Measurements from ENCODE around the gene CPA5. TPM values are rescaled to one million over a fixed set of nuclear protein-coding genes. Genes with fewer than 3 reads are reported as not detected.

CPA5 gene
- total RNA-seq, 6 experiments from 2014 or later, result not detected

DNA sequence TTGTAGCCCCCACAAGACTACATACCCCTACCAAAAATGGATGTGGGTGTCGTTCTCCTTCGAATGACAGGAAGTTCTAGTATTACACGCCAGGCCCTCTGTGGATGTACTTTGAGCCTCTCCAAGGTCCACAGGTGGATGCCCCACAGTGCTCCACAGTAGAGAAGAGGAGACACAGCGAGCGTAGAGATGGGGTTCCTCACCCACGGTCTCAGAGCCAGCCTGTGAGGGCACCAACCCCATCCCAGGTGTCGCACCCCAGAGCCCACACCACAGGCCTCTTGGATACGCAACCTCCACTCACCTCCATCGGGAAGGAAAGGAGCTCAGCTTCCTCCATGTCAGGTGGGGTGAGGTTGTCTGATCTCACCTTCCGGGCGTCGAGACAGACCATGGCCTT is 2.3 kb downstream of the CPA5 start:
- no peak for DNase-seq
- ATAC-seq, result no peak
- H3K4me3 ChIP-seq, result no peak overlapping the region
- H3K27me3 ChIP-seq, result no peaks in the 10 kb centered on the region
- WGBS (ENCODE audit: insufficient coverage, low coverage, low lambda C conversion rate, missing lambda C conversion rate), result 100% methylated on average over 1 of the region's 12 CpGs
- no peak overlapping the region for H3K27ac ChIP-seq
- no peaks in the 10 kb centered on the region for H3K4me1 ChIP-seq
- TF ChIP-seq, protein P1, sequence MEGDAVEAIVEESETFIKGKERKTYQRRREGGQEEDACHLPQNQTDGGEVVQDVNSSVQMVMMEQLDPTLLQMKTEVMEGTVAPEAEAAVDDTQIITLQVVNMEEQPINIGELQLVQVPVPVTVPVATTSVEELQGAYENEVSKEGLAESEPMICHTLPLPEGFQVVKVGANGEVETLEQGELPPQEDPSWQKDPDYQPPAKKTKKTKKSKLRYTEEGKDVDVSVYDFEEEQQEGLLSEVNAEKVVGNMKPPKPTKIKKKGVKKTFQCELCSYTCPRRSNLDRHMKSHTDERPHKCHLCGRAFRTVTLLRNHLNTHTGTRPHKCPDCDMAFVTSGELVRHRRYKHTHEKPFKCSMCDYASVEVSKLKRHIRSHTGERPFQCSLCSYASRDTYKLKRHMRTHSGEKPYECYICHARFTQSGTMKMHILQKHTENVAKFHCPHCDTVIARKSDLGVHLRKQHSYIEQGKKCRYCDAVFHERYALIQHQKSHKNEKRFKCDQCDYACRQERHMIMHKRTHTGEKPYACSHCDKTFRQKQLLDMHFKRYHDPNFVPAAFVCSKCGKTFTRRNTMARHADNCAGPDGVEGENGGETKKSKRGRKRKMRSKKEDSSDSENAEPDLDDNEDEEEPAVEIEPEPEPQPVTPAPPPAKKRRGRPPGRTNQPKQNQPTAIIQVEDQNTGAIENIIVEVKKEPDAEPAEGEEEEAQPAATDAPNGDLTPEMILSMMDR (IDR thresholded peaks at IDR 0.05), result no peak
- no peak for TF ChIP-seq POLR2A (IDR thresholded peaks at IDR 0.05)
- H3K9me3 ChIP-seq, result no peaks in the 10 kb centered on the region
- intact Hi-C loops (cut with DNase I), result no loop called here
- no peaks in the 10 kb centered on the region for H3K36me3 ChIP-seq

DNA sequence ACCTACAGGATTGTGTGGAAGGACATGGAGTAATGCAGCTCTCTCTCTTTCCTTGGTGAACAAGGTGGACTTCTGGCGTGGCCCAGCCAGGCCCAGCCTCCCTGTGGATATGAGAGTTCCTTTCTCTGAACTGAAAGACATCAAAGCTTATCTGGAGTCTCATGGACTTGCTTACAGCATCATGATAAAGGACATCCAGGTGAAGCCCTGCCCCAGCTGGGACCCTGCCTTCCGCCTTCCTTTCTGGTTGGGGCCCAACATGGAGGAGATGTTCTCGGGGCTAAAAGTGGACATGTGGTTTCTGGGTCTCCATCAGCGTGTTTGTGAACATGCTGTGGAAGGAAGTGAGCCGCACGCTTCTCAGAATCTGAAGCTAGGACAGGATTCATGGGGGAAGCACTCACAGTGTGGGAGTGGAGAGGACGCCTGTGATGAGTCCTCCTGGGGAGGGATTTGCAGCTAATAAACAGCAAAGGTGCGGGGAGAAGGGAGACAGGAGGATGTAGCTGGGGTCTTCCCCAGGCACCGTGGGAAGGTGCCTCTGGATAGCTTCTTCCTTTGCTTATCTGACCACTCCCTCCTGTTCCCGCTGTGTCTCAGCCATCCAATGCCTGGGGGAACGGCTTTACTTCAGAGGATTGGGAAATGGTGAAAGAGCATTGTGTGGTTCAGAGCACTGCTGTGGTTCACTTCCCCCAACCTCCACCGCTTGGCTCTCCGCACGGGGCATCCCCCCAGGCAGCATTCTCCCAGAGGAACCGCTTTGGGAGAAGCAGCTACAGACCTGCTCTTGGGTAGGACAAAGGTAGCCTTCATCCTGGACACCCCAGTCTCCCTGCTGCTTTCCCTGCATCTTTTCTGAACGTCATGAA is 5.5 kb downstream of the CPA5 start:
- ATAC-seq, result no peak
- WGBS (ENCODE audit: insufficient coverage, low coverage, low lambda C conversion rate, missing lambda C conversion rate), result 53% methylated on average over 14 of the region's 16 CpGs
- no peak overlapping the region for H3K27ac ChIP-seq

DNA sequence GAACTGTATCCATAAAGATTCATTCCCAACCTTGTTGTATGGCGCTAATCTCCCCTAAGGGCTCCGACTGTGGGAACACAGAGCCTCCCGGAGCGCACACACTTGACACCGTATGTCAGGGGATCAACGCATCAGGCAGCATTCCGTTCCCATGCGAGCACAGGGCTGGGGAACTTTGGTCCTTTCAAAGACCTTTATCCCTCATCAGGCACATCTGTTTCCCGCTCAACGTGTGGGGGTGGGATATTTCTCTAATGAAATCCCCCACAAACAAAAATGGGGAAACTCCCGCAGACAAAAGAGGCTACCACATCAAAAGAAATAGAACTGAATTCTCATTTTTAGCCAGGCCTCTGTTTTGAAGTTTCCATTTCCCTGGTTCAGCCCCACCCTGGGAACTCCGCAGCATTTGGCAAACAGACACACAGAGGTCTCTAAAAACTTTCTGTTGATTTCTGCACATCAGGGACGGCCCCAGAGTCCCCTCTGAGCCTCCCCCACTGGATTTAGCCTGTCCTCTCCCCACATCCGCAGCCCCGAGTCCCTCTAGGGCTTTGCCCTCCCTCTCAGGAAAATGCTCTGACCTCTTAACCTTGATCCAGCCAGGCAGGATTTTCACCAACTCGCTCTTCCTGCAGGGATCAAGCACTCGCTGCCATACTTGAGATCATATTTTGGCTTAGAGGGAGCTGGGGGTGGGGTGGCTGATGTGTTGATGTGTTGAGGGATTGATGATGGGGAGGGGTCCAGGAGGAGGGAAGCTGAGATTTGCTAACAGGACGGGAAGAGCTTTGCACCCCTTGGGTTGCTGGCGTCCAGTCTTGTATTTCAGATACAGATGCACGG is 6.6 kb downstream of the CPA5 start:
- Histone ChIP-seq H3K27me3 (no peaks in the 10 kb centered on the region), H3K36me3 (no peaks in the 10 kb centered on the region), H3K4me1 (no peaks in the 10 kb centered on the region), H3K27ac (no peak overlapping the region), H3K9me3 (no peaks in the 10 kb centered on the region), H3K4me3 (no peak overlapping the region)
- ATAC-seq, result peak; percentile 35 to 59 (median 52)
- intact Hi-C loops (cut with DNase I), result no loop called here
- no peak for DNase-seq
- WGBS (ENCODE audit: insufficient coverage, low coverage, low lambda C conversion rate, missing lambda C conversion rate), result 27% methylated on average over 18 of the region's 20 CpGs
- no peak for TF ChIP-seq POLR2A (IDR thresholded peaks at IDR 0.05)
- TF ChIP-seq, protein P1 (IDR thresholded peaks at IDR 0.05), result no peak

More for the DNA sequence above, 5.5 kb downstream of the CPA5 start:
- no peaks in the 10 kb centered on the region for H3K9me3 ChIP-seq
- H3K4me3 ChIP-seq, result no peak overlapping the region
- intact Hi-C loops (cut with DNase I), result no loop called here
- DNase-seq, result no peak
- TF ChIP-seq POLR2A (IDR thresholded peaks at IDR 0.05), result no peak
- TF ChIP-seq, protein P1 (IDR thresholded peaks at IDR 0.05), result no peak
- H3K36me3 ChIP-seq, result no peaks in the 10 kb centered on the region
- no peaks in the 10 kb centered on the region for H3K4me1 ChIP-seq
- no peaks in the 10 kb centered on the region for H3K27me3 ChIP-seq

DNA sequence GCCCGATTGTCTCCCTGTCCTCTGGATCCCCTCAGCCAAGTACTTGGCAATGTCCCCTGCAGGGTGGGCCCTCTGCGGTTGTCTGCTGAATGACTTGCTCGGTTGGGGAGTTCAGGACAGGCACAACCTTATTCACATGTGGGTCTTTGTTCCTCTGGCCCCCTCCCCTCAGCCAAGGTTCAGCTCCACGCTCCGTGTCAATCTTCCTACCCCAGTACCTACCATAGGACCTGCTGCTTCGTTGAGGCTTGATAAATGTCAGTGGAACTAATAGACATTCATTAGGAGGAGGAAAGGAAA is 7.1 kb downstream of the CPA5 start:
- no peak for ATAC-seq
- Histone ChIP-seq H3K27me3 (no peaks in the 10 kb centered on the region), H3K4me3 (no peak overlapping the region), H3K4me1 (no peaks in the 10 kb centered on the region), H3K36me3 (no peaks in the 10 kb centered on the region), H3K27ac (no peak overlapping the region), H3K9me3 (no peaks in the 10 kb centered on the region)
- no peak for DNase-seq
- TF ChIP-seq POLR2A (IDR thresholded peaks at IDR 0.05), result no peak
- TF ChIP-seq, protein P1 (IDR thresholded peaks at IDR 0.05), result no peak
- WGBS (ENCODE audit: insufficient coverage, low coverage, low lambda C conversion rate, missing lambda C conversion rate), result 36% methylated on average over 2 of the region's 6 CpGs
- intact Hi-C loops (cut with DNase I), result no loop called here

Data from right lobe of liver (tissue), 6 donors.